NCI-H2227 (cell line): ENCODE results near the gene SSTR5.
A peak's percentile ranks its signal among the peaks of the same experiment; 100 is the strongest.

ENCODE experiments used
- DNase-seq: peaks from one replicate; lab custom pipeline; 2025; ENCODE audit not compliant: unreplicated experiment; lab: John Stamatoyannopoulos, UW

The SSTR5 gene

GRCh38 chr16:1101573-1102332 is 29.2 kb downstream of the SSTR5 start:
- DNase-seq: no peak

- DNase-seq: no peak
These were observed 29.8 kb downstream of the SSTR5 start for GRCh38 chr16:1102333-1102700.

- peak; percentile 74 for DNase-seq
These were observed 30.5 kb downstream of the SSTR5 start for GRCh38 chr16:1102921-1103635.

GRCh38 chr16:1103636-1103980 is 31.1 kb downstream of the SSTR5 start:
- DNase-seq: no peak

- DNase-seq: peak; percentile 88
These were observed 33.5 kb downstream of the SSTR5 start for GRCh38 chr16:1105888-1106620.

GRCh38 chr16:1106659-1107058 is 34.1 kb downstream of the SSTR5 start:
- DNase-seq: no peak

- DNase-seq: no peak
These were observed 34.6 kb downstream of the SSTR5 start for GRCh38 chr16:1107141-1107540.

GRCh38 chr16:1107731-1108130 is 35.2 kb downstream of the SSTR5 start:
- DNase-seq: no peak

GRCh38 chr16:1108299-1109252 is 36.0 kb downstream of the SSTR5 start:
- peak; percentile 41 for DNase-seq

- no peak for DNase-seq
These were observed 37.1 kb downstream of the SSTR5 start for GRCh38 chr16:1109648-1110047.

GRCh38 chr16:1112506-1113184 is 40.1 kb downstream of the SSTR5 start:
- DNase-seq: no peak

- no peak for DNase-seq
These were observed 40.9 kb downstream of the SSTR5 start for GRCh38 chr16:1113489-1113888.

- no peak for DNase-seq
These were observed 41.5 kb downstream of the SSTR5 start for GRCh38 chr16:1113889-1114526.

GRCh38 chr16:1116693-1117077 is 44.1 kb downstream of the SSTR5 start:
- no peak for DNase-seq

GRCh38 chr16:1117176-1117900 is 44.8 kb downstream of the SSTR5 start:
- DNase-seq: no peak

- no peak for DNase-seq
These were observed 45.4 kb downstream of the SSTR5 start for GRCh38 chr16:1117926-1118325.

GRCh38 chr16:1119129-1119528 is 46.6 kb downstream of the SSTR5 start:
- no peak for DNase-seq

GRCh38 chr16:1119766-1120576 is 47.4 kb downstream of the SSTR5 start:
- no peak for DNase-seq
